GM21390 (cell line): ENCODE results near the gene BCL2.

ENCODE experiments used
- ATAC-seq: cut with Tn5 transposase; IDR thresholded peaks from one replicate; pipeline ENCODE4 v1.9.1; 2021; ENCODE audit not compliant: unreplicated experiment

BCL2 gene

GRCh38 chr18:63161761-63162195 lies 157.8 kb downstream of the BCL2 start:
- peak; percentile 52 for ATAC-seq

- peak; percentile 25 for ATAC-seq
Measured at GRCh38 chr18:63161032-63161760, 158.4 kb downstream of the BCL2 start.

GRCh38 chr18:63160172-63160995 lies 159.2 kb downstream of the BCL2 start:
- ATAC-seq = no peak

- ATAC-seq = no peak
Measured at GRCh38 chr18:63159590-63159989, 160.0 kb downstream of the BCL2 start.

- ATAC-seq = no peak
Measured at GRCh38 chr18:63158676-63159291, 160.8 kb downstream of the BCL2 start.

- ATAC-seq = no peak
Measured at GRCh38 chr18:63158012-63158631, 161.4 kb downstream of the BCL2 start.

- peak; percentile 8 for ATAC-seq
Measured at GRCh38 chr18:63157293-63158011, 162.1 kb downstream of the BCL2 start.

GRCh38 chr18:63155910-63156773 lies 163.4 kb downstream of the BCL2 start:
- no peak for ATAC-seq

GRCh38 chr18:63155169-63155852 lies 164.3 kb downstream of the BCL2 start:
- peak; percentile 45 for ATAC-seq

- ATAC-seq = no peak
Measured at GRCh38 chr18:63154350-63155152, 165.0 kb downstream of the BCL2 start.

- no peak for ATAC-seq
Measured at GRCh38 chr18:63152791-63153190, 166.8 kb downstream of the BCL2 start.

GRCh38 chr18:63152096-63152495 lies 167.5 kb downstream of the BCL2 start:
- ATAC-seq = no peak

- ATAC-seq = no peak
Measured at GRCh38 chr18:63151539-63151938, 168.0 kb downstream of the BCL2 start.

- ATAC-seq = no peak
Measured at GRCh38 chr18:63150942-63151421, 168.6 kb downstream of the BCL2 start.

GRCh38 chr18:63150326-63150725 lies 169.2 kb downstream of the BCL2 start:
- no peak for ATAC-seq

GRCh38 chr18:63149302-63149587 lies 170.3 kb downstream of the BCL2 start:
- no peak for ATAC-seq

- no peak for ATAC-seq
Measured at GRCh38 chr18:63148449-63149301, 170.9 kb downstream of the BCL2 start.
